SK-N-SH treated with all-trans-retinoic acid at 6 μM for 48 hours (cell line): Measurements from ENCODE around the gene UBA3.

ENCODE experiments used
- OSR1 ChIP-seq: fragments of 250-450 bp; sonication (Bioruptor Pico); IDR thresholded peaks from 2 replicates; pipeline ENCODE4 v1.8.0; 2022; ENCODE audit warnings: moderate library complexity, mild to moderate bottlenecking, inconsistent platforms
- RARB ChIP-seq: fragments of 250-450 bp; sonication (Bioruptor Pico); IDR thresholded peaks from 2 replicates; pipeline ENCODE4 v1.8.0; 2021; ENCODE audit warnings: mild to moderate bottlenecking, moderate library complexity
- SNAI2 ChIP-seq: fragments of 250-450 bp; sonication (Bioruptor Pico); IDR thresholded peaks from 2 replicates; pipeline ENCODE4 v1.5.0; 2020; ENCODE audit warnings: mild to moderate bottlenecking, moderate library complexity
- ZFP3 ChIP-seq: fragments of 250-450 bp; sonication (Bioruptor Pico); IDR thresholded peaks from 2 replicates; pipeline ENCODE4 v1.5.0; 2020; ENCODE audit warnings: mild to moderate bottlenecking, moderate library complexity
- ZFP30 ChIP-seq: fragments of 450-650 bp; formaldehyde crosslinking; IDR thresholded peaks from 2 replicates; pipeline ENCODE4 v1.5.0; 2022; ENCODE audit warnings: mild to moderate bottlenecking, moderate library complexity
- TF ChIP-seq, protein P1 (sequence below): fragments of 250-450 bp; sonication (Bioruptor Pico); IDR thresholded peaks from 2 replicates; pipeline ENCODE4 v1.5.1; 2020; ENCODE audit warnings: low read depth, mild to moderate bottlenecking, moderate library complexity

GRCh38 chr3:69129531-69129930 is 49.4 kb upstream of the UBA3 start:
- TF ChIP-seq ZFP30 (CRISPR knock-in tag) (no peak), ZFP3 (CRISPR knock-in tag) (no peak), RARB (no peak), SNAI2 (no peak), OSR1 (no peak)
- TF ChIP-seq, protein P1, sequence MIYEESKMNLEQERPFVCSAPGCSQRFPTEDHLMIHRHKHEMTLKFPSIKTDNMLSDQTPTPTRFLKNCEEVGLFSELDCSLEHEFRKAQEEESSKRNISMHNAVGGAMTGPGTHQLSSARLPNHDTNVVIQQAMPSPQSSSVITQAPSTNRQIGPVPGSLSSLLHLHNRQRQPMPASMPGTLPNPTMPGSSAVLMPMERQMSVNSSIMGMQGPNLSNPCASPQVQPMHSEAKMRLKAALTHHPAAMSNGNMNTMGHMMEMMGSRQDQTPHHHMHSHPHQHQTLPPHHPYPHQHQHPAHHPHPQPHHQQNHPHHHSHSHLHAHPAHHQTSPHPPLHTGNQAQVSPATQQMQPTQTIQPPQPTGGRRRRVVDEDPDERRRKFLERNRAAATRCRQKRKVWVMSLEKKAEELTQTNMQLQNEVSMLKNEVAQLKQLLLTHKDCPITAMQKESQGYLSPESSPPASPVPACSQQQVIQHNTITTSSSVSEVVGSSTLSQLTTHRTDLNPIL, result no peak
